GM19397 (cell line): ENCODE measurements around the gene TYROBP.
"Not testable (repeated sequence)": the region's sequence is repeated elsewhere in the genome, so short reads cannot be mapped to it uniquely, and the experiment has no call there.

Experiments used
- ATAC-seq: cut with Tn5 transposase; IDR thresholded peaks from one replicate; pipeline ENCODE4 v1.9.1; 2021; ENCODE audit warnings: mild to moderate bottlenecking, moderate library complexity; ENCODE audit not compliant: unreplicated experiment

Gene TYROBP

GRCh38 chr19:35908010-35908441, at the start of gene TYROBP:
TSS of gene TYROBP (minus strand) at chr19:35908295. CDS start at chr19:35908228, 67 bp downstream.
- ATAC-seq: no peak

GRCh38 chr19:35957411-35957810, 49.3 kb upstream of the TYROBP start:
- not testable (repeated sequence) for ATAC-seq

GRCh38 chr19:35955881-35956634, 48.0 kb upstream of the TYROBP start:
- ATAC-seq: no peak

- ATAC-seq: no peak
These were observed 41.0 kb upstream of the TYROBP start for GRCh38 chr19:35949131-35949530.

GRCh38 chr19:35946203-35946602, 38.1 kb upstream of the TYROBP start:
- ATAC-seq: no peak

GRCh38 chr19:35945121-35945790, 37.2 kb upstream of the TYROBP start:
- no peak for ATAC-seq

GRCh38 chr19:35944556-35944955, 36.5 kb upstream of the TYROBP start:
- no peak for ATAC-seq

- no peak for ATAC-seq
These were observed 35.5 kb upstream of the TYROBP start for GRCh38 chr19:35943321-35944301.

- no peak for ATAC-seq
These were observed 34.1 kb upstream of the TYROBP start for GRCh38 chr19:35942235-35942634.

GRCh38 chr19:35940839-35941238, 32.7 kb upstream of the TYROBP start:
- ATAC-seq: no peak

- no peak for ATAC-seq
These were observed 32.1 kb upstream of the TYROBP start for GRCh38 chr19:35940078-35940775.

- no peak for ATAC-seq
These were observed 31.4 kb upstream of the TYROBP start for GRCh38 chr19:35939307-35940077.

- ATAC-seq: no peak
These were observed 30.5 kb upstream of the TYROBP start for GRCh38 chr19:35938282-35939224.

- ATAC-seq: no peak
These were observed 29.5 kb upstream of the TYROBP start for GRCh38 chr19:35937345-35938281.

- no peak for ATAC-seq
These were observed 28.7 kb upstream of the TYROBP start for GRCh38 chr19:35936738-35937268.

- no peak for ATAC-seq
These were observed 28.0 kb upstream of the TYROBP start, which contains the start of gene LRFN3 for GRCh38 chr19:35935911-35936737. TSS of gene LRFN3 (plus strand) at chr19:35936374. CDS start at chr19:35939426, 3,052 bp downstream.
